Esophagus squamous epithelium (tissue), 5 donors: ENCODE data around the gene FRMD4A. TPM values are rescaled to one million over a fixed set of nuclear protein-coding genes. Genes with fewer than 3 reads are reported as not detected.
"Not testable (repeated sequence)": the region's sequence is repeated elsewhere in the genome, so short reads cannot be mapped to it uniquely, and the experiment has no call there.

Source experiments
- DNase-seq: peaks from one replicate; lab custom pipeline; 2025; lab: John Stamatoyannopoulos, UW
- H3K27ac ChIP-seq, 4 donors: fragments of 200-600 bp; sonication (generic); one replicate each; pipeline ENCODE4 v1.5.1; 2016 to 2019; ENCODE audit warnings: mild to moderate bottlenecking in 1 of 4
- H3K27me3 ChIP-seq, 4 donors: fragments of 200-600 bp; sonication (generic); 1 replicate in 3 of 4; 2 replicates in 1 of 4; pipeline versions ENCODE4 v1.5.1 to v1.6.0; 2017 to 2021; ENCODE audit warnings: antibody characterized with exemption in 1 of 4
- H3K36me3 ChIP-seq, 3 donors: fragments of 200-600 bp; sonication (generic); one replicate each; pipeline ENCODE4 v1.5.1; 2016 to 2019
- H3K4me1 ChIP-seq, 3 donors: fragments of 200-600 bp; sonication (generic); one replicate each; pipeline ENCODE4 v1.5.1; 2017 to 2019
- H3K4me3 ChIP-seq, 4 donors: fragments of 200-600 bp; sonication (generic); 1 replicate in 3 of 4; 2 replicates in 1 of 4; pipeline ENCODE4 v1.5.1; 2016 to 2019; ENCODE audit warnings: mild to moderate bottlenecking in 2 of 4, moderate library complexity in 1 of 4
- H3K9me3 ChIP-seq, 3 donors: fragments of 200-600 bp; sonication (generic); one replicate each; pipeline ENCODE4 v1.5.1; 2016 to 2019
- CTCF ChIP-seq, 6 experiments: fragments of 450-650 bp in 4 of 6; fragments of 200-600 bp in 2 of 6; sonication (generic) in 2 of 6; IDR thresholded peaks; one replicate each; pipeline ENCODE4 v1.5.1; 2016 to 2019; ENCODE audit warnings: antibody characterized with exemption in 6 of 6, mild to moderate bottlenecking in 4 of 6, moderate library complexity in 4 of 6
- POLR2A ChIP-seq, 4 donors: fragments of 450-650 bp; IDR thresholded peaks; one replicate each; pipeline ENCODE4 v1.6.1; 2017; ENCODE audit warnings: antibody characterized with exemption in 4 of 4, mild to moderate bottlenecking in 4 of 4, moderate library complexity in 3 of 4
- WGBS, 2 donors: methylation state at CpG; one replicate each; pipeline ENCODE4 v1.1.5; 2018; 5-methylcytosine and 5-hydroxymethylcytosine counted together
- intact Hi-C: fragments of 100-400 bp; cut with DNase I; formaldehyde crosslinking; loops from one replicate; pipeline ENCODE4 v1.15.0; 2022
- total RNA-seq, 4 donors: library from RNA; depleted of rRNA; stranded (reverse); fragments of >200 nt; gene quantifications; one replicate each; pipeline ENCODE4 v1.1.0, GENCODE V29; 2016
- donor health status: DM: yes; HTN: yes; CAD: no.

The FRMD4A gene
- total RNA-seq, 4 donors from 2014 or later, result 7.3 to 15.3 (median 8.6) TPM

DNA sequence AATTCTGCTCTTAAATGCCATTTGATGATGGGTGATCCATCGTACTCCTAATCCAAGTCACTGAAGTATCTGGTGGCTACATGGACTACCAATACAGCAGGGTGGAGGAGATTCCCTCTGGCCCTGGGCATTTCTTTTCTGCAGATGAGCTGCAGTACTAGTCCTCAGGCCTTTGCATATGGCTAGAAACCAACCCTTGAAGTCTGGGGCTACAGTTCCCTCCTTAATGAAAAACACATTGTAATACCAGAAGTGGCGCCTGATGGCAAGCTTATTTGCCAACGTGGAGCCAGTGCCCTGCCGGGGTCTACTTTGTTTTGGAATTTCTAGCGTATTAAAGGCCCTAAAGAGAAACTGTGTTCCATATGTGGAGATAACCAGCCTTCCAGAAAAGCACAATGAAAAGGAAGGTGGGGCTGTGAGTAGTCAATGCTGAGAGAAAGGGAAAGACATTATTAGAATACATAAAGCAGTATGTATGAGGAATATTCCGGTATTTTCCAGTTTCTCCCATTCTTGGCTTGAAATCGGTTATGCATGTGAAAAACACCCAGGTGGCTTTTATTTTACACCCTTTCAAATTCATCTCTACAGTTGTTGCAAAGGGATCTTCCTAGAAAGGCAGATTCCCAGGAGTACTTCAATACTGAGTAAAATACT, 375.2 kb downstream of the FRMD4A start:
- H3K27ac ChIP-seq, result peak overlapping the region in 1 of 4 donors; percentile 74
- DNase-seq, result no peak
- H3K4me1 ChIP-seq, result peaks cover 0 to 19% (median 5%) of the 10 kb centered on the region in 3 donors
- no peaks in the 10 kb centered on the region for H3K9me3 ChIP-seq
- peaks cover 0 to 7% (median 0%) of the 10 kb centered on the region in 4 donors for H3K27me3 ChIP-seq
- 73 to 82% methylated on average over 6 to 7 of the region's 7 CpGs for WGBS, 2 donors
- TF ChIP-seq CTCF (IDR thresholded peaks at IDR 0.05) (no peak), POLR2A (IDR thresholded peaks at IDR 0.05) (no peak)
- H3K36me3 ChIP-seq, result no peaks in the 10 kb centered on the region
- intact Hi-C loops, result no loop called here
- H3K4me3 ChIP-seq, result no peak overlapping the region

GRCh38 chr10:13954195-13954594, 376.5 kb downstream of the FRMD4A start:
- H3K27me3 ChIP-seq, H3K4me1 ChIP-seq, H3K36me3 ChIP-seq, DNase-seq, H3K9me3 ChIP-seq, H3K27ac ChIP-seq, H3K4me3 ChIP-seq, intact Hi-C loops: not testable (repeated sequence)
- WGBS, 2 donors, result 87 to 90% methylated on average over 4 to 8 of the region's 8 CpGs

- TF ChIP-seq CTCF (IDR thresholded peaks at IDR 0.05) (no peak), POLR2A (IDR thresholded peaks at IDR 0.05) (no peak)
- Histone ChIP-seq H3K36me3 (no peaks in the 10 kb centered on the region), H3K9me3 (no peaks in the 10 kb centered on the region), H3K27me3 (no peaks in the 10 kb centered on the region), H3K4me3 (no peak overlapping the region), H3K27ac (no peak overlapping the region), H3K4me1 (peaks cover 0 to 8% (median 3%) of the 10 kb centered on the region in 3 donors)
- WGBS, 2 donors, result 72 to 85% methylated on average over 4 of the region's 4 CpGs
- no peak for DNase-seq
- intact Hi-C loops, result no loop called here
These were observed 377.4 kb downstream of the FRMD4A start for GRCh38 chr10:13953371-13953770.

GRCh38 chr10:13950543-13950939, 380.2 kb downstream of the FRMD4A start:
- intact Hi-C loops, result no loop called here
- TF ChIP-seq CTCF (IDR thresholded peaks at IDR 0.05) (no peak), POLR2A (IDR thresholded peaks at IDR 0.05) (no peak)
- peak overlapping the region in 3 of 4 donors; percentile 3 to 73 (median 51) for H3K27ac ChIP-seq
- H3K9me3 ChIP-seq, result no peaks in the 10 kb centered on the region
- peaks cover 0 to 12% (median 0%) of the 10 kb centered on the region in 3 donors for H3K4me1 ChIP-seq
- DNase-seq, result no peak
- no peak overlapping the region for H3K4me3 ChIP-seq
- no peaks in the 10 kb centered on the region for H3K27me3 ChIP-seq
- no peaks in the 10 kb centered on the region for H3K36me3 ChIP-seq
- WGBS, 2 donors, result 75 to 86% methylated on average over 4 of the region's 4 CpGs

DNA sequence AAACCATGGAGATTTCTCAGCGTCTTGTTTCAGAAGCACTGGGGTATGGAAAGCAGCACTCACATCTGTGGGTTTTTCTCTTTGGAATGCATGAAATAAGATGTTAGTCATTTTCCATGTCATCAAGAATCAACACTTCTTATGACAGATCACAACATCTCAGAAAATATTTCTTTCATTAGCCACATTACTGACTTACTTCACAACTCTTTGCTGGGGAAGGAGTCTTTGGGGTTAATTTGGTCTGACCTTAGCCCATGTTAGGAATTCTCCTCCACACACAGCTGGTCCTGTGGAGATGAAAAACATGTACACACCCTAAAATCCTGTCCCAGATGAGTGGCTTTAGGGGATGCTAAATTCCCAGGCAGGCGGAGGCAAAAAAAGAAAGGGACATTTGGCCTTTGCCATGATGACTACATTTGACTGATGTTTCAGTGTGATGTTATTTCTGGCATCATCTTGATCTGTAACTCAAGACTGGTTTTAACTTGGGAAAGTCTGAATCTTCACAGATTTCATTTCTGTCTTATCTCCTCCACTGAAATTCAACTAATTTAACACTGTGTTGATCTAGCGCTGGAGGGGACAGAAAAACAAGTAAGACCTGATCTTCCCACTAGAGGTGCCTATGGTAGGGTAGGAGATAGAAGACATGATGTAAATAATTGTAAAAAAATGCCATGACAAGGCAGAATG, 380.7 kb downstream of the FRMD4A start:
- WGBS, 2 donors, result 62 to 65% methylated on average over 3 of the region's 3 CpGs
- Histone ChIP-seq H3K27me3 (no peaks in the 10 kb centered on the region), H3K4me1 (peaks cover 0 to 12% (median 0%) of the 10 kb centered on the region in 3 donors), H3K4me3 (no peak overlapping the region), H3K9me3 (no peaks in the 10 kb centered on the region), H3K36me3 (no peaks in the 10 kb centered on the region), H3K27ac (peak overlapping the region in 3 of 4 donors; percentile 3 to 73 (median 51))
- DNase-seq, result no peak
- TF ChIP-seq POLR2A (IDR thresholded peaks at IDR 0.05) (no peak), CTCF (IDR thresholded peaks at IDR 0.05) (no peak)
- intact Hi-C loops, result no loop called here
